Right lobe of liver (tissue), 4 donors: ENCODE data around the gene RNF20.

Source experiments
- CTCF ChIP-seq, 4 donors: fragments of 200-600 bp in 3 of 4; fragments of 450-650 bp in 1 of 4; IDR thresholded peaks; one replicate each; pipeline versions ENCODE4 v1.5.1 to v1.8.0; 2016 to 2022; ENCODE audit warnings: antibody characterized with exemption in 4 of 4, mild to moderate bottlenecking in 2 of 4
- POLR2A ChIP-seq: fragments of 450-650 bp; IDR thresholded peaks from one replicate; pipeline ENCODE4 v1.6.1; 2017; ENCODE audit warnings: antibody characterized with exemption, mild to moderate bottlenecking
- donor health status: DM: no; HTN: no; CAD: no.
- donor health status: DM: no; HTN: no; CAD: no.
- donor health status: DM: no; HTN: yes; CAD: no.

- no peak for TF ChIP-seq CTCF (IDR thresholded peaks at IDR 0.05)
- TF ChIP-seq POLR2A, result no peak
Measured at GRCh38 chr9:101594796-101595195, 61.1 kb downstream of the RNF20 start, which contains the start of gene PPP3R2.
